ENCODE data around the gene FYN.
"Not testable (repeated sequence)": the region's sequence is repeated elsewhere in the genome, so short reads cannot be mapped to it uniquely, and the experiment has no call there.

Gene FYN

GRCh38 chr6:111646942-111647341 lies 226.3 kb downstream of the FYN start:
- DNase-seq = no peak

GRCh38 chr6:111646034-111646433 lies 227.2 kb downstream of the FYN start:
- no peak for DNase-seq

DNA sequence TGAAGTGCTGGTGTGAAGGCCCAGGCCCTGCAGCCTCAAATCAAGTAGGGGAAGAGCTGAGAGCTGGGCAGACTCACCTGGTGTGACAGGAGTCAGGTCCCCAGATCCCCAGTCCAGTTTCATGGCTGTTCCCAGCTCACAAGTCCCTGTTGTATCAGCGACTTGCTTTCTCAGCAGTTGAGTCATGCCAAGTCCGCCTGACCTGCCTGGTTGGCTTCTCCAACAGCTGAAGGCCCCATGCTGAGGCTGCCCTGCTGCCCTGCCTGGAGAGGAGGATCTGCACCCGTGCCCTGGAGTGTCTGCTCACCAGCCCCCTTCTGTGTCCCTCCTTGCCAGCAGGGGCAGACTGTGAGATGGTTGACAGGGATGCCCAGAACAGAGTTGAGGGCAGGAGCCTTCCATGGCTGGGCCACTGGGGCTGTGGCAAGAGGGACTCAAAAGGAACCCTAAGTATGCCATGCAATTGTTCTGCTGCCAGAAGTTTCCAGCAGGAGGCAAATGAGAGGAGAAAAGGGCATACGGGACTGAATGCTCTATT lies 228.3 kb downstream of the FYN start:
- DNase-seq = no peak

DNA sequence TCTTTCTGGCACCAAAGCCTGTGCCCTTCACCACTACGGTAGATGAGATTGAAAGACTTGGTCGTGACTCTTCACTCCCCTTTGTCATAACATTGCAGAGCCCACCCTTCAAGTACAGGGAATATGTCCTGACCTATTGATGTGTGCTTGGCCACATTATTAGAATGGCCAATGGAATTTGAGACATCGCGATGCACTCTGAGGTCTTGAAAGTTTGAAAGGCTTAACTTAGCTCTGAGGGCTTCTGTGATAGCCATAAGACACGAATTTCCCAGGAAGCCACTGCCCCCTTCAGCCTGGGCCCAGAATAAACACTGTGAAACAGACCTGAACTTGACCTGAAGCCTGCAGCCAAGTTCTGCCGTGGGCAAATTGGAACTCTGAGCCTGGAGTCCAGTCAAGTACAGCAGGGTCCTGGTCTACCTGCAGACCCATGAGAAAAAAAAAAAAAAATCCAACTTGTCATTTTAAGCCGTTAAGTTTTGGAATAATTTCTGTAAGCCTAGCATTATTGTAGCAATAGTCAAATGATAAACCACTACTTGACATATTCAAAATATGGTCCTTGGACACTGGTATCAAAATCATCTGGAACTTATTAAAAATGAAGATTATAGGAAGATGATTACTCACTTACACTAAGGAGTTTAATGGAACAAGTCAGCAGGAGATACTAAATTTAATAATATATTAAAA lies 230.6 kb downstream of the FYN start:
- no peak for DNase-seq

GRCh38 chr6:111639266-111639665 lies 234.0 kb downstream of the FYN start:
- DNase-seq = no peak

DNA sequence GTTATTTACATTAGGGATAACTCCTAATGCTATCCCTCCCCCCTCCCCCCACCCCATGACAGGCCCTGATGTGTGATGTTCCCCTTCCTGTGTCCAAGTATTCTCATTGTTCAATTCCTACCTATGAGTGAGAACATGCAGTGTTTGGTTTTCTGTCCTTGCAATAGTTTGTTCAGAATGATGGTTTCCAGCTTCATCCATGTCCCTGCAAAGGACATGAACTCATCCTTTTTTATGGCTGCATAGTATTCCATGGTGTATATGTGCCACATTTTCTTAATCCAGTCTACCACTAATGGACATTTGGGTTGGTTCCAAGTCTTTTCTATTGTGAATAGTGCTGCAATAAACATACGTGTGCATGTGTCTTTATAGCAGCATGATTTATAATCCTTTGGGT lies 238.3 kb downstream of the FYN start:
- not testable (repeated sequence) for DNase-seq

- DNase-seq = no peak
These were observed 239.4 kb downstream of the FYN start for GRCh38 chr6:111633822-111634221.

DNA sequence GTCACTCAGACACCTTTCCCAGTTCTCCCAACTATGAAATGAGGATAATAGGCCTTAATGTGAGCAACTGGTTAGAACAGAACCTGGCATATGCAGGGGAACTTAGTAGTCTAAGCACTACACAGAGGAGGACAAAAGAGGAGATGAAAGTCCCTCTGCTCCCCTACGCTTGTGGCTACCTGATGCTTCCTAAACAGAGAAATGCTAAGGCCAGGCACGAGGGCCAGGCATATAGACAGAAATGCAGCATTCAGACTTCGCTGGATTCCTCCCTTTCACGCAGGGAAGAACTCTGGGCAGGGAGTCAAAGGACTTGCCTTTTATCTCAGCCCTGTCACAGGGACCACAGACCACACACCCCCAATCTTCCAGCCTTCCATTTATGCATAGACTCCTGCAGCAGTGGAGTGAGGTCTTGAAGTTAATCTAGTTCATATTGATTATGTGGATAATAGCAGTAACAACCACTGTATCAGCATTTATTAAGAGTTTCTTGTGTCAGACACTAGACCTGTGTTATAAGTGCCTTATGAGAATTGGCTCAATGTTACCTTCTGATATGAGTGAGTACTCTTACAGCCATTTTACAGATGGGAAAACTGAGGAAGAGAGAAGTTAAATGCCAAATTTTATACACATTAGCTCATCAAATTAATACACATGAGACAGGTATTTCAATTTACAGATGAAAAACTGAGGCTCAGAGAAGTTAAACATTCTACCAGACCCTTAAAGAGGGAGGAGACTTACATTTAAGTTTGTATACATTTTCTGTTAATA lies 240.6 kb downstream of the FYN start:
- no peak for DNase-seq

DNA sequence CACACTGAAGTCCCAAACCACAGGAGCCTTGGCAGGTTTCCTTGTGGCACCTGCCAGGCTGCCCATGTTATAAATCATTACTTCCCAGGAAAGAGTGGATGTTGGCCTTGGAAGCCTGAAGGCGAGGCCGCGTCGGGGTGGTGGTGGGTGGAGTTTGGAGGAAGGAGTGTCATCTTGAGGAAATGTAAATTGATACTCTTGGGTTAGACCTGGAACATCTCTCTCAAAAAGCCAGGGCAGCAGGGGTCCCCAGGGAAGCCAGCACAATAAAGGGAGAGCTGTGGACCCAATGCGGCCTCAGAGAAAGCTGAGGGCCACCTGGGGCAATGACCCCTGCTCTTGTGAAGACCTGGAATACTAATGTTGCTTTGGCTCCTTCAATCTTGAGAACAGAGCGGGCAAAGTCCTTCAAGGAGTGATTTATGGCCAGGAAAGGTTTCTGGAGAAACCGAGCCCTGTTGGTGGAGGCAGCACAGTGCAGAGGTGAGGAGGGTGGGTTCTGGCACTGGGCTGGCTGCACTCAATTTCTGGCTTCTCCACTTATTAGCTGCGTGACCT lies 241.3 kb downstream of the FYN start:
- DNase-seq = no peak

GRCh38 chr6:111631018-111631417 lies 242.2 kb downstream of the FYN start:
- no peak for DNase-seq

DNA sequence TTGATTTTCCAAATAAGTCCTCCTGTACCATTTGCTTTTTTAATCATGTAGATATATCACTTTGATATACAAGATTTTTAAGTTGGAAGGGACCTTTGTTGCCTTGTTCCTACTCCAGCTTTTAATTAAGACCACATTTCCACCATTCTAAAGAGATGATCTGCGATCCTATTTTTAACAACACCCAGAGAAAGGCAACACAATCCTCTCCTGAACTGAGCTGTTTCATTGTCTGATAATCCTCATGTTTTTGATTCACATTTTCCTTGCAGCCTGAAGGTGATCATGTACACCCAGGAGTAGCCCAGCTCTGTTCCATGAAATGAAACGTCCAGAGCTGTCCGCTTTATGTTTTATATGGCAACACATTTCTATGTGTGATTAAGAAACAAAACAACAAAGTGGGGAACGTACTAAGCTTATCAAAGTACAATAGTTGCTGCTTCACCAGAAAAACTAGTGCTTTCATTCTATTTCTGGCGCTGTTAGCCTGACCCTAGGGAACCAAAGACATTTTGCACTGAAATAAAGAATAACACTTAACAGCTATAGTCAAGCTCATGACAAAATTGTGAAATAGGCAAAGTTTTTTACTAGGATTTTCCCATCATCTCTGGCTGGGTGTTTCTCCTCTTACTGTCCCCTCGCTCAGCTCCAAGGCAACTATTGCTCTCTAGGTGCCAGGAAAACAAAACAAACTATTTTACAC lies 245.0 kb downstream of the FYN start:
- no peak for DNase-seq

GRCh38 chr6:111626441-111626840 lies 246.8 kb downstream of the FYN start:
- DNase-seq = no peak

DNA sequence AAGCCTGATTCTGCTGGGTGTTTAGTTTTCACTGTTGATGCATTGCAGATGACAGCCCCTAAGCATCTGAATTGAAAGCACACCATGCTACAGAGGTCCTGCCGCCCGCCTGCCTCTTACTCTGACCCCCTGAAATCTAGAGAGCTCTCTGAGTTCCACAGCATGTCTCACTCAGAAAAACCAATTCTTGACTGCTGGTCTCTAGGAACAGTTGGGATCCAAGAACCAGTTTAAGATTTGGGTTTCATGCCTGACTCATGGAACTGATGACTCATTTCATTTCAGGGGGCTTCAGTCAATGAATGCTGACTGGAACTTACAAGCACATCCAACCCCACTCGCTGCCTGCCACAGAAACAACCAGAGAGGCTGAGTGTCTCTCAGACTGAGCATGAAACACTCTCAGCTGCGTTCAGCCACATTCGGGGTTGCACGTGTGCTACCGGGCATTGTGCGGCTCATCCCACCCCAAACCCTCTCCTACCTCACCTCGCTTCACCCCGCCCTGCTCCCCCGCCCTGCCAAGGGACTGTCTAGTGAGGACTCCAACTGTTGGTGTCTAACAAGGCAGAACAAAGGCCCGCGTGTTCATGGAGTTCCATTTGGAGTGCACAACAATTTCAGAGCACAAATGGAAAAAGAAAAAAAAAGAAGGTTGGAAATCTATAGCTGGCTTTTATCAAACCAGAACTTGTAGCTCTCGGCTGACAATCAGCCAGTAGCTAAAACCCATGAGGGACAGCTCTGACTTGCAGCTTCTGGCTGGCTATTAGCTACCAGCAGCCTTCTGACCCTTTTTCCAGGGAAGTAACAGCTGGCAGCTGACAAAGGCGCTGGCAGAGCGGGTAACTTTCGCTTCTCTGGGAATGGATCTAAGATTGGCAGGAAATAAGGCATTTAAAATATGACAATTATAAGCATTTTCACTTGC lies 247.5 kb downstream of the FYN start:
- DNase-seq = no peak

- DNase-seq = no peak
These were observed 248.2 kb downstream of the FYN start for GRCh38 chr6:111625099-111625416.

DNA sequence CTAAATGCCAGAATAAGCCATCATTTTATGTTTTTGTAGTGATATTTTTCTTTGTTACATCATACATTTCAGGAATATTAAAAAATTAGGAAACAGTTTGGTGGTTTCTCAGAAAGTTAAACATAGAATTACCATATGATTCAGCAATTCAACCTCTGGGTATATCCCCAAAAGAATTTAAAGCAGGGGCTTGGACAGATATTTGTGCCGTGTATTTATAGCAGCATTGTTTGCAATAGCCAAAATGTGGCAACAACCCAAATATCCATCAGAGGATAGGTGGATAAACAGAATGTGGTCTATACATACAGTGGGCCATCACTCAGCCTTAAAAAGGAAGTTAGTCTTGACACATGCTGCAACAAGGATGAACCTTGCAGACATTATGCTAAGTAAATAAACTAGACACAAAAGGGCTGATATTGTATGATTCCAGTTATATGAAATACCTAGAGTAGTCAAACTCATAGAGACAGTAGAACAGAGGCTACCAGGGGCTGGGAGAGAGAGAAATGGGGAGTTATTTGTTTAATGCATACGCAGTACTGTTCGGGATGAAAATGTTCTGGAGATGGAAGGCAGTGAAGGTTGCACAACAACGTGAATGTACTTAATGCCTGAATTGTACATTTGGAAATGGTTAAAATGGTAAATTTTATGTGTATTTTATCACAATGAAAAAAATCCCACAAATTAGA lies 248.7 kb downstream of the FYN start:
- no peak for DNase-seq

GRCh38 chr6:111623046-111623718 lies 250.1 kb downstream of the FYN start:
- no peak for DNase-seq

DNA sequence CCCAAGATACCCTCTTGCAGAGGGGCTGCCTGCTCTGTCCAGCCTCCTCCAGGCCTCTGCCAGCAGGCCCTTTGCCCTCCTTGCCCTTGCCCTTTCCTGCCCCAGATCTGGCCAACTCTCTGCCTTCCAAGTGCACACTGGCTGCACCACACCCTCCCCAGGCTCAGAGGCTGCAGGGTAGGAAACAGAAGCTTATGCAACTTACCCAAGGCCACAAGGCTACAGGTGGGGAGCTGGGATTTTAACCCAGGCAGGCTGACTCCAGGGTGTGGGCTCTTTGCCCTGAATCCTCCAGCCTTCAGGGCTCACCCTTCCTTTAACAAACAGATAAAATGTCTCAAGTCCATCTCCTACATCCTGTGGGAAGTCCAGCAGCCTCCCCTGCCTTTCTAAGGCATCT lies 253.1 kb downstream of the FYN start:
- DNase-seq = no peak

DNA sequence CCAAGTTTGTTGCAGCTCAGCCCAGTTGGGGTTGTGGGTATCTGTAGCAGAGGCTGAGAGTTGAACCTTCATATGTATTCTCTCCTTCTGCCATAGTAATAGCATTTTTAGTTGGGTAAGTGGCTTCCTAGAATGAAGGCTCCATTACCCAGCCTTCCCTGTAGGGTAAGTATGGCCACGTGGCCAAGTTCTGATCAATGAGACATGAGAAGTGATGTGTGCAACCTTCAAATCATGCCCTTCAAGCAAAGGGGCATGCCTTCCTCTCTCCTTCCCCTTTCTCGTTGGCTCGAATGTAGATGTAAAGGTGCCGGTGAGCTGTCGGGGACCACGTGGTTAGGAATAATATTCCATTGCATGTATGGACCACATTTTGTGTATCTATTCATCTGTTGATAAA lies 254.8 kb downstream of the FYN start:
- no peak for DNase-seq

GRCh38 chr6:111617149-111617548 lies 256.1 kb downstream of the FYN start:
- no peak for DNase-seq

- DNase-seq = no peak
These were observed 257.2 kb downstream of the FYN start for GRCh38 chr6:111615916-111616612.

Data from activated naive CD4-positive, alpha-beta T cell (primary cell).